Measurements from ENCODE around the gene EFCAB13.

DNA sequence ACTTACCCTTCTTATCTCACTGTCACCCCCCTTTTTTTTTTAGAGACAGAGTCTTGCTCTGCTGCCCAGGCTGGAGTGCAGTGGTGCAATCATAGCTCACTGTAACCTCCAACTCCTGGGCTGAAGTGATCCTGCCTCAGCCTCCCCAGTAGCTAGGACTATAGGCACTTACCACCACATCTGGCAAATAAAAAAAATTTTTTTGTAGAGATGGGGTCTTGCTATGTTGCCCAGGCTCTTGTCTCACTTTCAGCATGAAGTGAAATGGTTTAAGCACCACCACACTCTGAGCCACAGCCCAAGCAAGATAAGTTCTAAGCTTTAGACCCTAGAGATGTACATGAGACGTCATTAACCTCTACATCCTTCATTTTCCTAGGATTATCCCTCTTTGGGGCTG is 34.5 kb upstream of the EFCAB13 start:
- TF ChIP-seq, protein P1, sequence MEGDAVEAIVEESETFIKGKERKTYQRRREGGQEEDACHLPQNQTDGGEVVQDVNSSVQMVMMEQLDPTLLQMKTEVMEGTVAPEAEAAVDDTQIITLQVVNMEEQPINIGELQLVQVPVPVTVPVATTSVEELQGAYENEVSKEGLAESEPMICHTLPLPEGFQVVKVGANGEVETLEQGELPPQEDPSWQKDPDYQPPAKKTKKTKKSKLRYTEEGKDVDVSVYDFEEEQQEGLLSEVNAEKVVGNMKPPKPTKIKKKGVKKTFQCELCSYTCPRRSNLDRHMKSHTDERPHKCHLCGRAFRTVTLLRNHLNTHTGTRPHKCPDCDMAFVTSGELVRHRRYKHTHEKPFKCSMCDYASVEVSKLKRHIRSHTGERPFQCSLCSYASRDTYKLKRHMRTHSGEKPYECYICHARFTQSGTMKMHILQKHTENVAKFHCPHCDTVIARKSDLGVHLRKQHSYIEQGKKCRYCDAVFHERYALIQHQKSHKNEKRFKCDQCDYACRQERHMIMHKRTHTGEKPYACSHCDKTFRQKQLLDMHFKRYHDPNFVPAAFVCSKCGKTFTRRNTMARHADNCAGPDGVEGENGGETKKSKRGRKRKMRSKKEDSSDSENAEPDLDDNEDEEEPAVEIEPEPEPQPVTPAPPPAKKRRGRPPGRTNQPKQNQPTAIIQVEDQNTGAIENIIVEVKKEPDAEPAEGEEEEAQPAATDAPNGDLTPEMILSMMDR (IDR thresholded peaks at IDR 0.05; ENCODE audit: low read length) = no peak
- TF ChIP-seq EZH2phosphoT487 (IDR thresholded peaks at IDR 0.05; ENCODE audit: low read length) = no peak
- TF ChIP-seq EZH2 (optimal IDR thresholded peaks at IDR 0.05; ENCODE audit: low read depth, low read length) = no peak

Data from MM.1S (cell line).